GM23338 (cell line): ENCODE results near the gene STAP2. TPM values are rescaled to one million over a fixed set of nuclear protein-coding genes. Genes with fewer than 3 reads are reported as not detected.
A peak's percentile ranks its signal among the peaks of the same experiment; 100 is the strongest.

Experiments
- ATAC-seq: fragments of 200-7000 bp; cut with Tn5 transposase; 3 replicates; pipeline ENCODE4 v1.9.1; 2020
- DNase-seq: peaks from one replicate; pipeline ENCODE4 v3.0.0-alpha.2; 2015; ENCODE audit warnings: low spot score
- H2AFZ ChIP-seq: fragments of 200-600 bp; sonication (generic); 2 replicates; pipeline ENCODE4 v1.8.0; 2016; ENCODE audit warnings: antibody characterized with exemption, mild to moderate bottlenecking, moderate library complexity
- H3F3A ChIP-seq: fragments of 200-600 bp; sonication (generic); replicated peaks from 2 replicates; pipeline ENCODE4 v1.8.0; 2017; ENCODE audit warnings: antibody characterized with exemption, mixed run types, low read depth
- H3K27ac ChIP-seq: fragments of 200-600 bp; sonication (generic); 2 replicates; pipeline ENCODE4 v1.6.1; 2016; ENCODE audit warnings: low read depth
- H3K27me3 ChIP-seq: fragments of 200-600 bp; sonication (generic); 2 replicates; pipeline ENCODE4 v1.8.0; 2016; ENCODE audit warnings: mild to moderate bottlenecking, mixed run types, moderate library complexity; ENCODE audit not compliant: insufficient read depth
- H3K36me3 ChIP-seq: fragments of 200-600 bp; sonication (generic); 2 replicates; pipeline ENCODE4 v1.8.0; 2016; ENCODE audit warnings: mild to moderate bottlenecking; ENCODE audit not compliant: insufficient read depth
- H3K4me1 ChIP-seq: fragments of 200-600 bp; sonication (generic); 2 replicates; pipeline ENCODE4 v1.8.0; 2016; ENCODE audit warnings: mild to moderate bottlenecking, moderate library complexity; ENCODE audit not compliant: insufficient read depth
- H3K4me2 ChIP-seq: fragments of 200-600 bp; sonication (generic); 2 replicates; pipeline ENCODE4 v1.7.1; 2017; ENCODE audit warnings: mixed run types
- H3K4me3 ChIP-seq: fragments of 200-600 bp; sonication (generic); 2 replicates; pipeline ENCODE4 v1.6.1; 2016; ENCODE audit warnings: mixed run types
- H3K79me2 ChIP-seq: fragments of 200-600 bp; sonication (generic); replicated peaks from 2 replicates; pipeline ENCODE4 v1.8.0; 2017; ENCODE audit warnings: mild to moderate bottlenecking; ENCODE audit not compliant: insufficient read depth
- H3K9me2 ChIP-seq: fragments of 200-600 bp; sonication (generic); 2 replicates; pipeline ENCODE4 v1.8.0; 2017; ENCODE audit not compliant: insufficient read depth
- H4K20me1 ChIP-seq: fragments of 200-600 bp; sonication (generic); replicated peaks from 2 replicates; pipeline ENCODE4 v1.8.0; 2017; ENCODE audit warnings: mild to moderate bottlenecking; ENCODE audit not compliant: insufficient read depth
- H3K27ac Mint-ChIP-seq: 2 replicates; pipeline ENCODE4 v1.8.0; 2020; ENCODE audit warnings: inconsistent platforms, mild to moderate bottlenecking, moderate library complexity, mixed read lengths
- H3K27me3 Mint-ChIP-seq: 3 replicates; pipeline ENCODE4 v1.8.0; 2022; ENCODE audit warnings: low read depth, mild to moderate bottlenecking, moderate library complexity, mixed read lengths, inconsistent platforms; ENCODE audit not compliant: insufficient read depth, poor library complexity
- H3K36me3 Mint-ChIP-seq: 3 replicates; pipeline ENCODE4 v1.8.0; 2021; ENCODE audit warnings: low read depth, mild to moderate bottlenecking, inconsistent platforms, moderate library complexity, mixed read lengths
- H3K4me1 Mint-ChIP-seq: 3 replicates; pipeline ENCODE4 v1.8.0; 2020; ENCODE audit warnings: mild to moderate bottlenecking, inconsistent platforms, mixed read lengths
- H3K4me3 Mint-ChIP-seq: 3 replicates; pipeline ENCODE4 v1.8.0; 2021; ENCODE audit warnings: moderate library complexity, mild to moderate bottlenecking, inconsistent platforms, mixed read lengths
- H3K9me3 Mint-ChIP-seq: 3 replicates; pipeline ENCODE4 v1.8.0; 2020; ENCODE audit warnings: moderate library complexity, mild to moderate bottlenecking, inconsistent platforms, mixed read lengths
- CTCF ChIP-seq, 2 experiments: fragments of 200-600 bp in 1 of 2; sonication (generic) in 1 of 2; conservative IDR thresholded peaks; 2 replicates each; pipeline versions ENCODE4 v1.5.1 to v1.6.1; 2016 to 2017; ENCODE audit warnings: antibody characterized with exemption in 2 of 2, low read depth in 2 of 2, mild to moderate bottlenecking in 2 of 2, moderate library complexity in 1 of 2
- EZH2 ChIP-seq: fragments of 200-600 bp; sonication (generic); IDR thresholded peaks from one replicate; pipeline ENCODE4 v1.8.0; 2017; ENCODE audit warnings: antibody characterized with exemption, mild to moderate bottlenecking, low read depth; ENCODE audit not compliant: unreplicated experiment
- REST ChIP-seq: IDR thresholded peaks from one replicate; pipeline ENCODE4 v1.6.1; 2018; ENCODE audit warnings: antibody characterized with exemption; ENCODE audit not compliant: unreplicated experiment
- ZNF331 ChIP-seq: fragments of 250-450 bp; sonication (Bioruptor Pico); IDR thresholded peaks from 2 replicates; pipeline ENCODE4 v1.5.0; 2020; ENCODE audit warnings: low read depth, mild to moderate bottlenecking, moderate library complexity
- ZNF462 ChIP-seq: fragments of 250-450 bp; sonication (Bioruptor Pico); IDR thresholded peaks from 2 replicates; pipeline ENCODE4 v1.5.0; 2020; ENCODE audit warnings: mild to moderate bottlenecking, moderate library complexity
- polyA plus RNA-seq: library from polyadenylated mRNA; unstranded; fragments of >200 nt; fragmentation: Nextera tagmentation; extraction: Ambion mirVana; gene quantifications from 2 replicates; pipeline ENCODE4 v1.2.1, GENCODE V29; 2016
- total RNA-seq: library from RNA; depleted of rRNA; stranded (reverse); fragments of >200 nt; shearing (Covaris generic); gene quantifications from 2 replicates; pipeline ENCODE4 v1.2.3, GENCODE V29; 2014

Gene STAP2
- total and polyA plus RNA-seq, 2 experiments from 2014 or later = 15.1 to 20.7 TPM

GRCh38 chr19:4279267-4279529 is 59.4 kb downstream of the STAP2 start (continued):
- TF ChIP-seq REST (no peak), CTCF (conservative IDR thresholded peaks at IDR 0.05; ENCODE audit: low read depth in 2 of 2) (no peak)

- Histone ChIP-seq H3K4me1 (peaks cover 4% of the 10 kb centered on the region; the same call in 1 of the 2 replicates), H3K4me2 (peak within 1 kb of the TSS; percentile 95), H3K79me2 (no peaks in the 10 kb centered on the region), H3F3A (peaks cover 5% of the 10 kb centered on the region; the same call in 1 of the 2 replicates), H3K27me3 (peaks cover 44% of the 10 kb centered on the region), H4K20me1 (no peaks in the 10 kb centered on the region), H3K36me3 (no peaks in the 10 kb centered on the region), H3K9me2 (no peaks in the 10 kb centered on the region), H3K27ac (no peak within 1 kb of the TSS), H2AFZ (peak within 1 kb of the TSS; percentile 92), H3K4me3 (peak within 1 kb of the TSS; percentile 85)
- Mint-ChIP-seq H3K27me3 (peaks cover 38% of the 10 kb centered on the region), H3K36me3 (no peaks in the 10 kb centered on the region), H3K9me3 (no peaks in the 10 kb centered on the region), H3K4me3 (peak within 1 kb of the TSS; percentile 85), H3K4me1 (peaks cover 4% of the 10 kb centered on the region; the same call in 2 of the 3 replicates), H3K27ac (no peak within 1 kb of the TSS)
- DNase-seq (peak; percentile 72), ATAC-seq (peak; percentile 36)
- TF ChIP-seq ZNF331 (CRISPR knock-in tag) (no peak), REST (no peak), ZNF462 (no peak), EZH2 (no peak)
Measured at GRCh38 chr19:4278419-4279266, 60.0 kb downstream of the STAP2 start, which contains the start of gene SHD. TSS of gene SHD (plus strand) at chr19:4279266. CDS start at chr19:4280064, 798 bp downstream.
